Motor neuron (in vitro differentiated cells): ENCODE results near the gene PYY. TPM values are rescaled to one million over a fixed set of nuclear protein-coding genes. Genes with fewer than 3 reads are reported as not detected.

Experiments
- ATAC-seq, 8 experiments: fragments of 200-7000 bp; cut with Tn5 transposase; replicated peaks in 6 of 8; 2 replicates each; pipeline ENCODE4 v1.8.0; 2021; ENCODE audit warnings: mild to moderate bottlenecking in 8 of 8, moderate library complexity in 8 of 8
- H3K27ac ChIP-seq, 2 donors: fragments of 250-450 bp; sonication (Bioruptor Pico); 2 replicates each; pipeline ENCODE4 v1.9.0; 2021; ENCODE audit warnings: antibody characterized with exemption in 2 of 2, mild to moderate bottlenecking in 2 of 2, moderate library complexity in 1 of 2
- H3K4me1 ChIP-seq, 2 donors: fragments of 250-450 bp; sonication (Bioruptor Pico); replicated peaks in 1 of 2; 2 replicates each; pipeline ENCODE4 v1.6.1; 2021; ENCODE audit warnings: antibody characterized with exemption in 2 of 2, mild to moderate bottlenecking in 2 of 2, moderate library complexity in 1 of 2
- H3K4me3 ChIP-seq, 5 donors: fragments of 250-450 bp; sonication (Bioruptor Pico); 2 replicates each; pipeline ENCODE4 v1.9.0; 2021; ENCODE audit warnings: antibody characterized with exemption in 5 of 5, mild to moderate bottlenecking in 5 of 5, moderate library complexity in 4 of 5
- WGBS, 10 experiments: fragments of 450-650 bp; shearing (Covaris generic); methylation state at CpG; one replicate each; pipeline ENCODE4 v1.0.0; 2022; 5-methylcytosine and 5-hydroxymethylcytosine counted together
- in situ Hi-C, 9 experiments: fragments of 400-800 bp; cut with MboI; loops; one replicate each; pipeline ENCODE4 v1.15.0; 2021; ENCODE audit warnings: low sequenced_read_pairs in 9 of 9, low pct_unique_long_range_greater_than_20kb in 2 of 9; ENCODE audit not compliant: unreplicated experiment in 9 of 9
- total RNA-seq, 8 experiments: library from RNA; unstranded; fragments of 300-600 nt; gene quantifications; 2 replicates each; pipeline versions ENCODE4 v1.2.3 to v1.2.4, GENCODE V29; 2022

Gene PYY
- total RNA-seq, 8 experiments from 2014 or later, result 0.27 to 2.8 (median 0.47) TPM; not detected in 5

- WGBS, 10 experiments, result 0% methylated on average over 3 to 5 of the region's 37 CpGs; no CpG with 5 or more reads in 5 of the 10 experiments
- Histone ChIP-seq H3K27ac (peak overlapping the region; percentile 81 to 91), H3K4me1 (peaks cover 21 to 28% of the 10 kb centered on the region in 2 donors), H3K4me3 (peak overlapping the region; percentile 58 to 87 (median 80))
- in situ Hi-C loops, result no loop called here
- ATAC-seq, result peak; percentile 18 to 83 (median 78)
Observed at GRCh38 chr17:43905985-43906852, 47.5 kb downstream of the PYY start.

- Histone ChIP-seq H3K4me3 (peak overlapping the region; percentile 58 to 87 (median 80)), H3K27ac (peak overlapping the region; percentile 81 to 91), H3K4me1 (peaks cover 26 to 33% of the 10 kb centered on the region in 2 donors)
- 0% methylated on average over 2 of the region's 3 CpGs; no CpG with 5 or more reads in 9 of the 10 experiments for WGBS, 10 experiments
- no peak for ATAC-seq
- in situ Hi-C loops, result no loop called here
Observed at GRCh38 chr17:43905400-43905984, 48.2 kb downstream of the PYY start.

Other genes starting within 250 kb of the PYY start
- under 1 TPM in 5 of 8 experiments, not detected in 3; 0.08 to 0.24 (median 0.11) TPM for gene SOST, start 195.1 kb downstream of the PYY start, total RNA-seq
- gene DUSP3, start 175.0 kb downstream of the PYY start, total RNA-seq, result 10 to 100 TPM; 18.6 to 58.2 (median 25.3) TPM
- under 1 TPM in 7 of 8 experiments, not detected in 1; 0.05 to 0.43 (median 0.14) TPM for gene CFAP97D1, start 173.5 kb downstream of the PYY start, total RNA-seq
- 10 to 100 TPM in 5 of 8 experiments, 1 to 10 TPM in 3; 1.5 to 26.7 (median 19.3) TPM for gene MPP3, start 120.8 kb downstream of the PYY start, total RNA-seq
- gene CD300LG, start 106.8 kb downstream of the PYY start, total RNA-seq, result 1 to 10 TPM in 1 of 8 experiments, under 1 TPM in 5, not detected in 2; 0.11 to 1.3 (median 0.39) TPM
- 10 to 100 TPM in 5 of 8 experiments, 1 to 10 TPM in 2, under 1 TPM in 1; 0.25 to 26.9 (median 18.2) TPM for gene MPP2, start 46.4 kb downstream of the PYY start, total RNA-seq
- 1 to 10 TPM in 2 of 8 experiments, under 1 TPM in 1, not detected in 5; 0.54 to 3.5 (median 1.7) TPM for gene PPY, start 11.5 kb downstream of the PYY start, total RNA-seq
- 1 to 10 TPM in 6 of 8 experiments, under 1 TPM in 2; 0.31 to 3.4 (median 1.4) TPM for gene NAGS, start 50.7 kb upstream of the PYY start, total RNA-seq
- gene TMEM101, start 61.0 kb upstream of the PYY start, total RNA-seq, result 10 to 100 TPM; 24.5 to 49.3 (median 34.4) TPM
- gene LSM12, start 112.7 kb upstream of the PYY start, total RNA-seq, result 10 to 100 TPM; 31.4 to 74.8 (median 47.5) TPM
- gene G6PC3, start 116.8 kb upstream of the PYY start, total RNA-seq, result 100 to 1,000 TPM in 1 of 8 experiments, 10 to 100 TPM in 7; 43.6 to 194 (median 63.4) TPM
- gene HDAC5, start 169.7 kb upstream of the PYY start, total RNA-seq, result 10 to 100 TPM; 15.9 to 60.5 (median 41.7) TPM
- 1 to 10 TPM in 4 of 8 experiments, under 1 TPM in 4; 0.61 to 5.1 (median 1.1) TPM for gene HROB, start 188.0 kb upstream of the PYY start, total RNA-seq
- 1 to 10 TPM in 6 of 8 experiments, under 1 TPM in 2; 0.60 to 3.4 (median 1.5) TPM for gene ASB16, start 216.8 kb upstream of the PYY start, total RNA-seq
- gene TMUB2, start 233.0 kb upstream of the PYY start, total RNA-seq, result 10 to 100 TPM; 24.0 to 41.8 (median 31.8) TPM
- 10 to 100 TPM; 32.3 to 59.2 (median 50.3) TPM for gene ATXN7L3, start 245.9 kb upstream of the PYY start, total RNA-seq